Activated CD4-positive, alpha-beta T cell treated with anti-CD3 and anti-CD28 coated beads, Interleukin-2, amount 10 ng/mL, durations not matched to agents 24 days and 14 days (primary cell): ENCODE results near the gene SNX2. TPM values are rescaled to one million over a fixed set of nuclear protein-coding genes. Genes with fewer than 3 reads are reported as not detected.
A peak's percentile ranks its signal among the peaks of the same experiment; 100 is the strongest.
"Not testable (repeated sequence)": the region's sequence is repeated elsewhere in the genome, so short reads cannot be mapped to it uniquely, and the experiment has no call there.

Source experiments
- DNase-seq: peaks from one replicate; pipeline ENCODE4 v3.0.0; 2022
- H3K27ac Mint-ChIP-seq: one replicate; pipeline ENCODE4 v1.8.0; 2022; ENCODE audit warnings: mild to moderate bottlenecking, mixed read lengths
- H3K27me3 Mint-ChIP-seq: one replicate; pipeline ENCODE4 v1.8.0; 2022; ENCODE audit warnings: mixed read lengths
- H3K36me3 Mint-ChIP-seq: one replicate; pipeline ENCODE4 v1.8.0; 2022; ENCODE audit warnings: low read depth, mild to moderate bottlenecking, mixed read lengths
- H3K4me1 Mint-ChIP-seq: one replicate; pipeline ENCODE4 v1.8.0; 2021; ENCODE audit warnings: mixed read lengths
- H3K4me3 Mint-ChIP-seq: one replicate; pipeline ENCODE4 v1.8.0; 2022; ENCODE audit warnings: mild to moderate bottlenecking, moderate library complexity, mixed read lengths
- H3K9me3 Mint-ChIP-seq: one replicate; pipeline ENCODE4 v1.8.0; 2021; ENCODE audit warnings: mixed read lengths
- intact Hi-C: fragments of 100-400 bp; cut with micrococcal nuclease; formaldehyde crosslinking; loops from one replicate; pipeline ENCODE4 v1.15.1; 2023
- total RNA-seq: library from RNA; stranded (reverse); gene quantifications from 2 replicates; pipeline ENCODE4 v1.2.3, GENCODE V29; 2022

Gene SNX2
- total RNA-seq, 1 donor from 2014 or later = 36.5 TPM

GRCh38 chr5:122757285-122757684, 17.6 kb upstream of the SNX2 start:
- no peaks in the 10 kb centered on the region for H3K27me3 Mint-ChIP-seq
- no peak overlapping the region for H3K27ac Mint-ChIP-seq
- peaks cover 13% of the 10 kb centered on the region for H3K4me1 Mint-ChIP-seq
- no peak for DNase-seq
- H3K9me3 Mint-ChIP-seq = no peaks in the 10 kb centered on the region
- H3K36me3 Mint-ChIP-seq = no peaks in the 10 kb centered on the region
- intact Hi-C loops = no loop called here
- H3K4me3 Mint-ChIP-seq = no peak overlapping the region

GRCh38 chr5:122759241-122760070, 15.4 kb upstream of the SNX2 start:
- peaks cover 13% of the 10 kb centered on the region for H3K4me1 Mint-ChIP-seq
- no peak overlapping the region for H3K4me3 Mint-ChIP-seq
- H3K27ac Mint-ChIP-seq = no peak overlapping the region
- no peaks in the 10 kb centered on the region for H3K36me3 Mint-ChIP-seq
- no peak for DNase-seq
- intact Hi-C loops = no loop called here
- no peaks in the 10 kb centered on the region for H3K27me3 Mint-ChIP-seq
- H3K9me3 Mint-ChIP-seq = no peaks in the 10 kb centered on the region

- no peaks in the 10 kb centered on the region for H3K9me3 Mint-ChIP-seq
- no peak for DNase-seq
- no peak overlapping the region for H3K27ac Mint-ChIP-seq
- H3K4me3 Mint-ChIP-seq = no peak overlapping the region
- peaks cover 13% of the 10 kb centered on the region for H3K4me1 Mint-ChIP-seq
- intact Hi-C loops = no loop called here
- H3K36me3 Mint-ChIP-seq = no peaks in the 10 kb centered on the region
- H3K27me3 Mint-ChIP-seq = no peaks in the 10 kb centered on the region
Observed at GRCh38 chr5:122760236-122760635, 14.6 kb upstream of the SNX2 start.

- intact Hi-C loops = no loop called here
- no peaks in the 10 kb centered on the region for H3K9me3 Mint-ChIP-seq
- peaks cover 7% of the 10 kb centered on the region for H3K4me1 Mint-ChIP-seq
- H3K27me3 Mint-ChIP-seq = no peaks in the 10 kb centered on the region
- no peak overlapping the region for H3K4me3 Mint-ChIP-seq
- no peaks in the 10 kb centered on the region for H3K36me3 Mint-ChIP-seq
- DNase-seq = no peak
- no peak overlapping the region for H3K27ac Mint-ChIP-seq
Observed at GRCh38 chr5:122761115-122761514, 13.8 kb upstream of the SNX2 start.

- H3K4me1 Mint-ChIP-seq, H3K4me3 Mint-ChIP-seq, H3K27me3 Mint-ChIP-seq, H3K36me3 Mint-ChIP-seq, intact Hi-C loops, H3K27ac Mint-ChIP-seq, DNase-seq, H3K9me3 Mint-ChIP-seq: not testable (repeated sequence)
Observed at GRCh38 chr5:122761896-122762295, 13.0 kb upstream of the SNX2 start.

GRCh38 chr5:122766130-122766529, 8.8 kb upstream of the SNX2 start:
- Mint-ChIP-seq H3K27me3 (peaks cover 20% of the 10 kb centered on the region), H3K36me3 (no peaks in the 10 kb centered on the region), H3K4me1 (no peaks in the 10 kb centered on the region), H3K4me3 (no peak overlapping the region), H3K27ac (no peak overlapping the region), H3K9me3 (no peaks in the 10 kb centered on the region)
- intact Hi-C loops = no loop called here
- DNase-seq = no peak

GRCh38 chr5:122770477-122770876, 4.4 kb upstream of the SNX2 start:
- no peaks in the 10 kb centered on the region for H3K36me3 Mint-ChIP-seq
- no peaks in the 10 kb centered on the region for H3K9me3 Mint-ChIP-seq
- H3K27ac Mint-ChIP-seq = no peak overlapping the region
- H3K4me3 Mint-ChIP-seq = no peak overlapping the region
- no peak for DNase-seq
- peaks cover under 1% of the 10 kb centered on the region for H3K4me1 Mint-ChIP-seq
- peaks cover 33% of the 10 kb centered on the region for H3K27me3 Mint-ChIP-seq
- intact Hi-C loops = loop anchor here (10.0 kb wide), 1 partner anchor 844 kb away; no protein-coding TSS in a partner anchor

- no peaks in the 10 kb centered on the region for H3K36me3 Mint-ChIP-seq
- no peaks in the 10 kb centered on the region for H3K9me3 Mint-ChIP-seq
Observed at GRCh38 chr5:122772446-122772845, 2.4 kb upstream of the SNX2 start.

GRCh38 chr5:122773619-122774018, 1.3 kb upstream of the SNX2 start:
- no peak for DNase-seq
- peak overlapping the region; percentile 8 for H3K27ac Mint-ChIP-seq
- no peaks in the 10 kb centered on the region for H3K36me3 Mint-ChIP-seq
- intact Hi-C loops = loop anchor here (10.0 kb wide), 1 partner anchor 841 kb away; no protein-coding TSS in a partner anchor
- no peaks in the 10 kb centered on the region for H3K9me3 Mint-ChIP-seq
- H3K4me1 Mint-ChIP-seq = peaks cover 14% of the 10 kb centered on the region
- H3K27me3 Mint-ChIP-seq = peaks cover 30% of the 10 kb centered on the region
- peak overlapping the region; percentile 14 for H3K4me3 Mint-ChIP-seq

More at GRCh38 chr5:122772446-122772845, 2.4 kb upstream of the SNX2 start:
- Mint-ChIP-seq H3K27ac (no peak overlapping the region), H3K27me3 (peaks cover 33% of the 10 kb centered on the region), H3K4me3 (no peak overlapping the region), H3K4me1 (peaks cover 8% of the 10 kb centered on the region)
- no peak for DNase-seq
- intact Hi-C loops = loop anchor here (10.0 kb wide), 1 partner anchor 842 kb away; no protein-coding TSS in a partner anchor

GRCh38 chr5:122774519-122774860, 390 bp upstream of the SNX2 start:
- peaks cover 27% of the 10 kb centered on the region for H3K27me3 Mint-ChIP-seq
- H3K4me1 Mint-ChIP-seq = peaks cover 16% of the 10 kb centered on the region
- DNase-seq = no peak
- intact Hi-C loops = loop anchor here (10.0 kb wide), 1 partner anchor 840 kb away; no protein-coding TSS in a partner anchor
- peak overlapping the region; percentile 94 for H3K4me3 Mint-ChIP-seq
- H3K9me3 Mint-ChIP-seq = no peaks in the 10 kb centered on the region
- peak overlapping the region; percentile 48 for H3K27ac Mint-ChIP-seq
- peaks cover 2% of the 10 kb centered on the region for H3K36me3 Mint-ChIP-seq

GRCh38 chr5:122775550-122776542, 966 bp downstream of the SNX2 start:
- Mint-ChIP-seq H3K27me3 (peaks cover 15% of the 10 kb centered on the region), H3K4me3 (peak overlapping the region; percentile 94), H3K27ac (peak overlapping the region; percentile 86), H3K9me3 (no peaks in the 10 kb centered on the region), H3K36me3 (peaks cover 4% of the 10 kb centered on the region), H3K4me1 (peaks cover 16% of the 10 kb centered on the region)
- intact Hi-C loops = loop anchor here (1.0 to 10.0 kb wide), 2 partner anchors 69 to 839 kb away; partner anchors contain the start of gene SNX24
- peak; percentile 63 for DNase-seq

- no peak overlapping the region for H3K4me3 Mint-ChIP-seq
Observed at GRCh38 chr5:122778157-122778556, 3.3 kb downstream of the SNX2 start.

GRCh38 chr5:122779451-122779850, 4.6 kb downstream of the SNX2 start:
- H3K4me3 Mint-ChIP-seq = no peak overlapping the region
- H3K36me3 Mint-ChIP-seq = peaks cover 6% of the 10 kb centered on the region
- peaks cover 16% of the 10 kb centered on the region for H3K4me1 Mint-ChIP-seq
- intact Hi-C loops = loop anchor here (10.0 kb wide), 1 partner anchor 835 kb away; no protein-coding TSS in a partner anchor
- H3K27ac Mint-ChIP-seq = no peak overlapping the region
- H3K27me3 Mint-ChIP-seq = no peaks in the 10 kb centered on the region
- no peak for DNase-seq
- no peaks in the 10 kb centered on the region for H3K9me3 Mint-ChIP-seq

More at GRCh38 chr5:122778157-122778556, 3.3 kb downstream of the SNX2 start:
- Mint-ChIP-seq H3K27ac (no peak overlapping the region), H3K4me1 (peaks cover 16% of the 10 kb centered on the region), H3K9me3 (no peaks in the 10 kb centered on the region), H3K27me3 (peaks cover 6% of the 10 kb centered on the region), H3K36me3 (peaks cover 6% of the 10 kb centered on the region)
- intact Hi-C loops = loop anchor here (10.0 kb wide), 1 partner anchor 837 kb away; no protein-coding TSS in a partner anchor
- no peak for DNase-seq
